Right cardiac atrium (tissue), 5 donors: ENCODE results near the gene ZNF697. TPM values are rescaled to one million over a fixed set of nuclear protein-coding genes. Genes with fewer than 3 reads are reported as not detected.
A peak's percentile ranks its signal among the peaks of the same experiment; 100 is the strongest.
"Not testable (repeated sequence)": the region's sequence is repeated elsewhere in the genome, so short reads cannot be mapped to it uniquely, and the experiment has no call there.

ENCODE experiments used
- ATAC-seq, 2 donors: fragments of 200-7000 bp; cut with Tn5 transposase; one replicate each; pipeline versions ENCODE4 v1.8.0 to v1.9.1; 2020; ENCODE audit warnings: moderate library complexity in 2 of 2, mild to moderate bottlenecking in 1 of 2
- DNase-seq, 3 donors: peaks; one replicate each; pipeline ENCODE4 v3.0.0-alpha.2; 2020
- H3K27ac ChIP-seq: one replicate; pipeline ENCODE4 v1.5.1; 2013; ENCODE audit warnings: mild to moderate bottlenecking, low read length, control low read depth, moderate library complexity
- H3K27me3 ChIP-seq: one replicate; pipeline ENCODE4 v1.6.1; 2013; ENCODE audit not compliant: control insufficient read depth, insufficient read depth
- H3K4me1 ChIP-seq: one replicate; pipeline ENCODE4 v1.6.1; 2013; ENCODE audit warnings: low read length; ENCODE audit not compliant: control insufficient read depth, insufficient read depth
- H3K4me3 ChIP-seq: one replicate; pipeline ENCODE4 v1.5.1; 2013; ENCODE audit warnings: low read length, control low read depth
- H3K9me3 ChIP-seq: one replicate; pipeline ENCODE4 v1.6.1; 2013; ENCODE audit warnings: low read length; ENCODE audit not compliant: control insufficient read depth
- WGBS: extraction: QIAGEN DNeasy Blood & Tissue Kit; methylation state at CpG from one replicate; pipeline ENCODE4 v1.1.7; 2013; 5-methylcytosine and 5-hydroxymethylcytosine counted together
- intact Hi-C, 4 donors: fragments of 100-400 bp; cut with DNase I; formaldehyde crosslinking; loops; one replicate each; pipeline versions ENCODE4 v1.11.0 to v1.14.0; 2022 to 2023
- polyA plus RNA-seq: library from polyadenylated mRNA; stranded (reverse); fragments of 200-250 nt; gene quantifications from one replicate; pipeline ENCODE4 v1.2.3, GENCODE V29; 2013
- total RNA-seq, 4 donors: library from RNA; stranded (reverse); fragmentation: NEBNext Ultra II Directional; extraction: Animal tissue kit (Norgen Biotek cat#: 25700); gene quantifications; one replicate each; pipeline ENCODE4 v1.2.1, GENCODE V29; 2021
- donor health status: healthy with polysubstance abuse.
- donor health status: DM: no; HTN: yes; CAD: no.
- donor health status: DM: no; HTN: no; CAD: no.
- donor health status: DM: no; HTN: yes; CAD: no; lungs with severe emphysema.
- donor health status: DM: yes; HTN: yes; CAD: no.

ZNF697 gene
- total and polyA plus RNA-seq, 5 donors, result 4.3 to 14.8 (median 10.7) TPM

- no peak for DNase-seq
- WGBS, result 22% methylated on average over 1 of the region's 1 CpG
- intact Hi-C loops, result no loop called here
These were observed 47.1 kb downstream of the ZNF697 start for GRCh38 chr1:119600976-119601375.

DNA sequence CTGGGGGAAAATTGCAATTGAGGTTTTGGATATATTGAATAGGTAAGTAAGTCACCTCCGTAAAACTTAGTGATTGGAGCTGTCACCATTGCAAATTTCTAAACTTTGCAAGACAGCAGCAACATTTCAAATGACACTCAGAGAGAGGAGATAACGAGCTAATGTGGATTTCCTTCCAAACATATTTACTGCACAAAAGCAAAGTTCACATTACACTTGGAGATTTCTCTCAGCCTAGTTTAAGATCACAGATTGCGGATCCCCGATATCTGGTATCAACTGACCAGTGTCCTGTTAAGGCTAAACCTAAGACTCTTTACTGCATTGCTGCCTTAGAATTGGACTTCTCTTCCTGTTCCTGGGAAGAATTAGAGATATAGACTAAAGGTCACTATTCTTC lies 47.5 kb downstream of the ZNF697 start:
- H3K27me3 ChIP-seq, result no peaks in the 10 kb centered on the region
- H3K4me3 ChIP-seq, result no peak overlapping the region
- intact Hi-C loops, result no loop called here
- 48% methylated on average over 4 of the region's 4 CpGs for whole genome bisulfite sequencing
- H3K4me1 ChIP-seq, result no peaks in the 10 kb centered on the region
- no peaks in the 10 kb centered on the region for H3K9me3 ChIP-seq
- H3K27ac ChIP-seq, result no peak overlapping the region
- no peak for ATAC-seq
- no peak for DNase-seq

More at GRCh38 chr1:119600976-119601375, 47.1 kb downstream of the ZNF697 start:
- no peaks in the 10 kb centered on the region for H3K9me3 ChIP-seq
- no peaks in the 10 kb centered on the region for H3K27me3 ChIP-seq
- ATAC-seq, result no peak
- H3K27ac ChIP-seq, result no peak overlapping the region
- H3K4me1 ChIP-seq, result no peaks in the 10 kb centered on the region
- no peak overlapping the region for H3K4me3 ChIP-seq

DNA sequence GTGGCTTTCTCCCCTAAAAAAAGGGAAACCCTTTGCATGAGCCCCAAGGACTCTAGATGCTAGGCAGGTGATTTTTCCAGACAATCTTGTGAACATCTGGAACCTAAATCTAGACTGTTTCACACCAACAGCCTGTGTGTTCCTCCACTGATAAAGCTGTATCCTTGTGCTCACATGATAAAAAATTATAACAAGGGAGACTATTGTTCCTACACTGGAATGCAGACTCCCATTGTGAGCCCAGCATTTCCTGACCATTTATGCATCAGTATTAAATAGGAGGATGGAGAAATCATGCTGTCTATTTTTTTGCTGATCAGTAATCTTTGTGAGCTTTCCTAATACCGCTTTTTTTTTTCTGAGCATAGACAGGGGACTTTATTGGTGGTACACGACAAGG lies 52.5 kb downstream of the ZNF697 start:
- 39% methylated on average over 2 of the region's 2 CpGs for WGBS
- Histone ChIP-seq H3K9me3 (no peaks in the 10 kb centered on the region), H3K4me3 (no peak overlapping the region), H3K27ac (no peak overlapping the region), H3K4me1 (no peaks in the 10 kb centered on the region), H3K27me3 (no peaks in the 10 kb centered on the region)
- intact Hi-C loops, result no loop called here
- ATAC-seq (no peak), DNase-seq (no peak)

DNA sequence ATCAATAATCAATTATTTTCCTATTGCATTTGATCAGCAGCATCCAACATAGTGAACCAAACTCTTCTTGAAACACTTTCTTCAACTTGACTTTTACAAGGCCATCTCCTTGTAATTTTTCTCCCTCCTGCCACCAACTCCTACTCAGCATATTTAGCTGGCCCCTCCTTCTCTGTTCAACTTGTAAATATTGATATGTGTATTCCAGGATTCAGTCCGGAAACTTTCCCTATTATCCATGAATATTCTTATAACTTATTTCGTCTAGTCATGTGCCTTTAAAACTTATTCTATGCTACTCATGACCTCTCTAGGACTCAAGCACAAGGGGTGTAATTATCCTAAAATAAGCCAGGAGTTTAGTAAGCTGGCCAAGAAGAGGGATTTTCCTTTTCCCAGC lies 52.9 kb downstream of the ZNF697 start:
- H3K27ac ChIP-seq, result no peak overlapping the region
- no peaks in the 10 kb centered on the region for H3K27me3 ChIP-seq
- no peaks in the 10 kb centered on the region for H3K4me1 ChIP-seq
- intact Hi-C loops, result no loop called here
- H3K4me3 ChIP-seq, result no peak overlapping the region
- DNase-seq (no peak), ATAC-seq (no peak)
- no peaks in the 10 kb centered on the region for H3K9me3 ChIP-seq
- WGBS, result 64% methylated on average over 2 of the region's 2 CpGs

DNA sequence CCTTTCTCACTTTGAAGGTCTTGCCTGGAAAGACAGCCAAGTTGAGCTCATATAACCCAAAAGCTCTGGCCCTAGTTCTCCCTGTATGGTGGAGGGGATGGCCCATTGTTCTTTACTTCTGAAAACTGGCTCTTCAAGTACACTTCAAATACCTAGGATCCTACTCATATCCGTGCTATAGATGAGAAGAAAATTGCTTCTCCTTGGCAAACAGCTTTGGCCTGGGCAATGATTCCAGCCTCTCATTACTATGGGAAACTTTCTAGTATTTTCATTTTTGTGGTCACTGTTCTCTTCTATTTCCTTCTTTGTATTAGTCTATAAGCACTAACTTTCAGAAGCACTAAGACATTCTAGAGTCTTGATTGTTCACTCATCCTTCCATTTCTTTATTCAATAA lies 53.7 kb downstream of the ZNF697 start:
- no peaks in the 10 kb centered on the region for H3K9me3 ChIP-seq
- DNase-seq (no peak), ATAC-seq (no peak)
- no peak overlapping the region for H3K27ac ChIP-seq
- H3K27me3 ChIP-seq, result no peaks in the 10 kb centered on the region
- intact Hi-C loops, result no loop called here
- WGBS, result 56% methylated on average over 1 of the region's 1 CpG
- no peak overlapping the region for H3K4me3 ChIP-seq
- H3K4me1 ChIP-seq, result no peaks in the 10 kb centered on the region

DNA sequence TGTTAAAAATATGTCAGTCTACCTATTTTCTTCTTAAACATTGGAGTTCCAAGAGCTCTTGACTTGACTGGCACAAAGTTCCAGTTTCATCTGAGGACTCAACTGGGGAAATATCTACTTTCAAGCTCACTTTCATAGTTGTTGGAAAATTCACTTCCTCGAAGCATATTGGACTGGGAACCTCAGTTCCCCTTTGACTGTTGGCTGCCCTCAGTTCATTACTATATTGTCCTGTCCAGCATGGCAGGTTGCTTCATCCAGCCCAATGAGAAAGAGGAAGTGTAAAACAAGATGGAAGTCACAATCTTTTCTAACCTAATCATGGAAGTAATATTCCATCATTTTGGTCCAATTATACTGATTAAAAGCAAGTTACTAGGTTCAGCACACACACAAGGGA lies 54.3 kb downstream of the ZNF697 start:
- no peak for DNase-seq
- Histone ChIP-seq H3K9me3 (no peaks in the 10 kb centered on the region), H3K27ac (no peak overlapping the region), H3K27me3 (no peaks in the 10 kb centered on the region), H3K4me1 (no peaks in the 10 kb centered on the region), H3K4me3 (no peak overlapping the region)
- 63% methylated on average over 1 of the region's 1 CpG for WGBS
- ATAC-seq, result no peak
- intact Hi-C loops, result no loop called here

DNA sequence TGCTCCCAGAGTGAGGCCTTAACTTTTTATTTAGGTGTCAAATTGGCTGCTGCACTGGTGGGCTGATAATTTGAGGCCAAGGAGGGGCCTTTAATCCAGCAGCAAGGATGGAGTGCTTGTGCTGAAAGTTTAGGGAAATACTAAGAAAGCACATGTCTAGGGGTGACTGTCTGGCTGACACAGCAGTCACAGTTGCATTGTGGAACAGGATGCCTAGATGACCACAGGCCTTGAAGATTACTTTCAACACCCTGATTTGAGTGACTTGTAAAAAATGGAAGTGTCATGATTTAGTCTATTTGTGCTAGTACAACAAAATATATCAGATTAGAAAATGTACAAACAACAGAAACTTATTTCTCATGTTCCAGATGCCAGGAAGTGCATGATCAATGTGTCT lies 57.7 kb downstream of the ZNF697 start:
- intact Hi-C loops, result no loop called here
- Histone ChIP-seq H3K4me1 (peaks cover 3% of the 10 kb centered on the region), H3K27me3 (no peaks in the 10 kb centered on the region), H3K9me3 (no peaks in the 10 kb centered on the region), H3K27ac (no peak overlapping the region), H3K4me3 (no peak overlapping the region)
- ATAC-seq (no peak), DNase-seq (no peak)

DNA sequence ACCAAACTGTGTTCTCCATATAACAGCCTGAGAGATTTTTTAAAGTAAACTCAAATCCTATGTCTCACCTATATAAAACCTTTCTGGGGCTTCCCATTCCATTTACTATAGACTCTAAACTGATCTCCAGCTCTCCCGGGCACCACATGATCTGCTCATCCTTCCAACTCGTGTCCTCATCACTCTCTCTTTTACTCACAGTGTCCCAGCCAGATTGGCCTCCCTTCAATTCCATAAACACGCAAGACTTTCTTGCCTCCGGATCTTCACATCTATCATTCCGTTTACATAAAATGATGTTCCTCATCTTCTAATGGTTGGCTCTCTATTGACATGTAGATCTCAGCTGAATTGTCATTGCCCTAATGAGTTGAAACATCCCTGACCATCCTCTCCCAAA lies 59.4 kb downstream of the ZNF697 start:
- no peak for ATAC-seq

GRCh38 chr1:119587341-119587740 lies 60.7 kb downstream of the ZNF697 start:
- WGBS, result 62% methylated on average over 3 of the region's 3 CpGs

More for the DNA sequence above, 59.4 kb downstream of the ZNF697 start:
- no peaks in the 10 kb centered on the region for H3K27me3 ChIP-seq
- WGBS, result 83% methylated on average over 5 of the region's 5 CpGs
- H3K4me3 ChIP-seq, result no peak overlapping the region
- no peaks in the 10 kb centered on the region for H3K9me3 ChIP-seq
- DNase-seq, result no peak
- intact Hi-C loops, result no loop called here
- peaks cover 3% of the 10 kb centered on the region for H3K4me1 ChIP-seq
- H3K27ac ChIP-seq, result no peak overlapping the region

DNA sequence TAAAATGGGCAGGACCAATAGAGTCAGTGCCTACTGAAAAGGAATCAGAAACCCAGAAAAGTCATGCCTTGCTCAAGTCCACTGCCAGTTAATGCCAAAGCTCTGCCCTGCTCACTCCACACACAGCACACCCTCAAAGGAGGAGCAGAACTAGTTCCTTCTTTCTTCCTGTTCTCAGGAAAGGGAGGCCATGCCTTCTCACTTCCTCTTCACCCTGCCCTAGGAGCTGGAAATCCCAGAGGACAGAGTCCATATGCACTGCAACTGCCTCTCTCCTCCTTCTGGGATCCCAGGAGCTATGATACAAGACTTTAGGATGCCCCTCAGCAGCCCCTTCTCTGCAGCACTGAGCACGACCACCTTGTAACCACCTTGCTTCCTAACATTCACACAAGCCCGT lies 62.3 kb downstream of the ZNF697 start:
- intact Hi-C loops, DNase-seq, H3K4me3 ChIP-seq, H3K27me3 ChIP-seq, H3K27ac ChIP-seq, H3K4me1 ChIP-seq, H3K9me3 ChIP-seq: not testable (repeated sequence)
- 77% methylated on average over 2 of the region's 2 CpGs for WGBS
- ATAC-seq, result peak in 1 of 2 donors; percentile 38

More at GRCh38 chr1:119587341-119587740, 60.7 kb downstream of the ZNF697 start:
- ATAC-seq, result no peak
- H3K4me3 ChIP-seq, result no peak overlapping the region
- H3K4me1 ChIP-seq, result peaks cover 3% of the 10 kb centered on the region
- intact Hi-C loops, result no loop called here
- no peaks in the 10 kb centered on the region for H3K27me3 ChIP-seq
- no peak for DNase-seq
- H3K27ac ChIP-seq, result no peak overlapping the region
- no peaks in the 10 kb centered on the region for H3K9me3 ChIP-seq

- H3K4me3 ChIP-seq, result no peak overlapping the region
- no peaks in the 10 kb centered on the region for H3K9me3 ChIP-seq
- H3K27me3 ChIP-seq, result no peaks in the 10 kb centered on the region
- peaks cover 3% of the 10 kb centered on the region for H3K4me1 ChIP-seq
- 8% methylated on average over 1 of the region's 1 CpG for WGBS
- ATAC-seq (peak; percentile 91 to 92), DNase-seq (peak; percentile 61 to 81 (median 64))
- intact Hi-C loops, result no loop called here
- no peak overlapping the region for H3K27ac ChIP-seq
These were observed 65.3 kb downstream of the ZNF697 start for GRCh38 chr1:119582801-119583200.

GRCh38 chr1:119581076-119581475 lies 67.0 kb downstream of the ZNF697 start:
- not testable (repeated sequence) for H3K9me3 ChIP-seq

More at GRCh38 chr1:119581076-119581475, 67.0 kb downstream of the ZNF697 start:
- 92% methylated on average over 3 of the region's 3 CpGs for WGBS
- H3K4me3 ChIP-seq, intact Hi-C loops, ATAC-seq, H3K27me3 ChIP-seq, DNase-seq, H3K4me1 ChIP-seq, H3K27ac ChIP-seq: not testable (repeated sequence)
